DMS153 treated with DMSO at 0.1 percent for 48 hours (cell line): ENCODE data around the gene SHLD2.
"Not testable (repeated sequence)": the region's sequence is repeated elsewhere in the genome, so short reads cannot be mapped to it uniquely, and the experiment has no call there.

Experiments
- DNase-seq: peaks from one replicate; lab custom pipeline; 2025; ENCODE audit not compliant: unreplicated experiment; lab: John Stamatoyannopoulos, UW

SHLD2 gene

GRCh38 chr10:87142230-87143108, 47.5 kb downstream of the SHLD2 start:
- DNase-seq, result not testable (repeated sequence)

GRCh38 chr10:87143109-87143418, 48.1 kb downstream of the SHLD2 start:
- DNase-seq, result not testable (repeated sequence)

- DNase-seq, result not testable (repeated sequence)
Measured at GRCh38 chr10:87145598-87145997, 50.6 kb downstream of the SHLD2 start.

GRCh38 chr10:87149020-87149609, 54.1 kb downstream of the SHLD2 start:
- DNase-seq, result not testable (repeated sequence)

GRCh38 chr10:87151516-87151915, 56.5 kb downstream of the SHLD2 start:
- not testable (repeated sequence) for DNase-seq

- not testable (repeated sequence) for DNase-seq
Measured at GRCh38 chr10:87156841-87157240, 61.8 kb downstream of the SHLD2 start.

- not testable (repeated sequence) for DNase-seq
Measured at GRCh38 chr10:87157821-87158220, 62.8 kb downstream of the SHLD2 start.

- DNase-seq, result not testable (repeated sequence)
Measured at GRCh38 chr10:87162703-87163293, 67.8 kb downstream of the SHLD2 start.

- DNase-seq, result not testable (repeated sequence)
Measured at GRCh38 chr10:87163414-87163813, 68.4 kb downstream of the SHLD2 start.

- not testable (repeated sequence) for DNase-seq
Measured at GRCh38 chr10:87169857-87170256, 74.9 kb downstream of the SHLD2 start.

GRCh38 chr10:87170705-87171104, 75.7 kb downstream of the SHLD2 start:
- not testable (repeated sequence) for DNase-seq

GRCh38 chr10:87171670-87172069, 76.7 kb downstream of the SHLD2 start:
- not testable (repeated sequence) for DNase-seq

- DNase-seq, result not testable (repeated sequence)
Measured at GRCh38 chr10:87172178-87172577, 77.2 kb downstream of the SHLD2 start.

GRCh38 chr10:87177587-87177986, 82.6 kb downstream of the SHLD2 start:
- DNase-seq, result not testable (repeated sequence)

GRCh38 chr10:87184421-87184820, 89.4 kb downstream of the SHLD2 start:
- DNase-seq, result not testable (repeated sequence)

- not testable (repeated sequence) for DNase-seq
Measured at GRCh38 chr10:87186016-87186415, 91.0 kb downstream of the SHLD2 start.

GRCh38 chr10:87187573-87187972, 92.6 kb downstream of the SHLD2 start:
- DNase-seq, result not testable (repeated sequence)

- DNase-seq, result not testable (repeated sequence)
Measured at GRCh38 chr10:87191841-87192240, 96.8 kb downstream of the SHLD2 start.

- not testable (repeated sequence) for DNase-seq
Measured at GRCh38 chr10:87200924-87201323, 105.9 kb downstream of the SHLD2 start.

- not testable (repeated sequence) for DNase-seq
Measured at GRCh38 chr10:87204801-87205200, 109.8 kb downstream of the SHLD2 start.

GRCh38 chr10:87206922-87207321, 111.9 kb downstream of the SHLD2 start:
- not testable (repeated sequence) for DNase-seq

- DNase-seq, result not testable (repeated sequence)
Measured at GRCh38 chr10:87210309-87210708, 115.3 kb downstream of the SHLD2 start.
